HG03066 (cell line): Measurements from ENCODE around the gene TCTN1.
A peak's percentile ranks its signal among the peaks of the same experiment; 100 is the strongest.
"Not testable (repeated sequence)": the region's sequence is repeated elsewhere in the genome, so short reads cannot be mapped to it uniquely, and the experiment has no call there.

Source experiments
- ATAC-seq: cut with Tn5 transposase; IDR thresholded peaks from one replicate; pipeline ENCODE4 v1.9.1; 2021; ENCODE audit warnings: low read depth; ENCODE audit not compliant: unreplicated experiment

TCTN1 gene

GRCh38 chr12:110635055-110635454 is 21.1 kb downstream of the TCTN1 start:
- ATAC-seq = no peak

GRCh38 chr12:110636516-110636915 is 22.6 kb downstream of the TCTN1 start:
- no peak for ATAC-seq

GRCh38 chr12:110637869-110638441 is 24.0 kb downstream of the TCTN1 start:
- ATAC-seq = no peak

- no peak for ATAC-seq
Observed at GRCh38 chr12:110638796-110639195, 24.9 kb downstream of the TCTN1 start.

GRCh38 chr12:110639336-110640141 is 25.6 kb downstream of the TCTN1 start:
- no peak for ATAC-seq

GRCh38 chr12:110640275-110641025 is 26.5 kb downstream of the TCTN1 start:
- ATAC-seq = no peak

GRCh38 chr12:110641521-110641920 is 27.6 kb downstream of the TCTN1 start:
- no peak for ATAC-seq

- ATAC-seq = no peak
Observed at GRCh38 chr12:110647631-110648040, 33.7 kb downstream of the TCTN1 start.

GRCh38 chr12:110649341-110649847 is 35.5 kb downstream of the TCTN1 start:
- no peak for ATAC-seq

GRCh38 chr12:110654238-110654637 is 40.3 kb downstream of the TCTN1 start:
- not testable (repeated sequence) for ATAC-seq

GRCh38 chr12:110656071-110656655 is 42.2 kb downstream of the TCTN1 start:
- no peak for ATAC-seq

- no peak for ATAC-seq
Observed at GRCh38 chr12:110657747-110658146, 43.8 kb downstream of the TCTN1 start.

GRCh38 chr12:110658242-110658641 is 44.3 kb downstream of the TCTN1 start:
- ATAC-seq = no peak

GRCh38 chr12:110658878-110659277 is 44.9 kb downstream of the TCTN1 start:
- no peak for ATAC-seq

GRCh38 chr12:110661337-110661972 is 47.5 kb downstream of the TCTN1 start:
- ATAC-seq = peak; percentile 94

- ATAC-seq = no peak
Observed at GRCh38 chr12:110666892-110667291, 53.0 kb downstream of the TCTN1 start.

GRCh38 chr12:110667671-110668070 is 53.7 kb downstream of the TCTN1 start:
- no peak for ATAC-seq

GRCh38 chr12:110668480-110669192 is 54.7 kb downstream of the TCTN1 start:
- ATAC-seq = no peak

GRCh38 chr12:110669193-110669502 is 55.2 kb downstream of the TCTN1 start:
- peak; percentile 15 for ATAC-seq

- peak; percentile 54 for ATAC-seq
Observed at GRCh38 chr12:110670161-110670701, 56.3 kb downstream of the TCTN1 start.
